ENCODE results near the gene NR1D1.

The NR1D1 gene

GRCh38 chr17:40060887-40061608, 39.3 kb downstream of the NR1D1 start:
- DNase-seq = no peak

DNA sequence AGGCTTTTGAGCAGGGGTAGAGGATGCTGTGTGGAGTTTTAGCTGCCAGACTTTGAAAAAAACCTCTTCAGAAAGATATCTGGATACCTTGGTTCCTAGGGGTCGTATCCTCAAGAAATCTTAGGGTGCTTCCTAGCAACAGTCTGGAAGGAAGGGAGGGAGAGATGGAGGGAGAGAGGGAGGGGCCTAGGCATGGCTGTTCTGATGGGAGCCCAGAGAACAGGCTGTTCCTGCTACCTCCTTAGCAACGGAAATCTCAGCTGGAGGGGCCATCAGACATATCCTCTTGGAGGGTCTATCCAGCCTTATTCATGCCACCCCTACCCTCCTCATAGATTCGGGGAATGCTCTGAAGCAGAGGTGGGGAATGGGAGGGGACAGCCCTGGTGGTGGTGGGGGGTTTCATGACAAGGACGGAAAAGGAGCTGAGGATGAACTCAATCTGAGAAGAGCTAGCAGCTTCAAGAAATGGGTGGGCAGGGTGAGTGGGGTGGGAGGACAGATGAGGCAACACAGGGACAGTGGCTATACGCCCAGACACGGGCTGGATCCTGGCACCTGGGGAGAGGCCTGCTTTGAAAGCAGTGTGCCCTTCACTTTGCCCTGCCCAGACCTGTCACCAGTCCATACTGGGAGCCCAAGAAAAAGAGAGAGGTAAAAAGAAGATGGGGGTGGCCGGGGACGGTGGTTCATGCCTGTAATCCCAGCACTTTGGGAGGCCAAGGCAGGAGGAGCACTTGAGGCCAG, 40.5 kb downstream of the NR1D1 start:
- DNase-seq = no peak

GRCh38 chr17:40058865-40059264, 41.5 kb downstream of the NR1D1 start:
- no peak for DNase-seq

- DNase-seq = no peak
Observed at GRCh38 chr17:40058186-40058784, 42.1 kb downstream of the NR1D1 start.

GRCh38 chr17:40056379-40057015, 43.9 kb downstream of the NR1D1 start:
- DNase-seq = no peak
